Measurements from ENCODE around the gene FAM50A. TPM values are rescaled to one million over a fixed set of nuclear protein-coding genes. Genes with fewer than 3 reads are reported as not detected.

The FAM50A gene
- total and polyA plus RNA-seq, 4 donors: 23.4 to 202 (median 90.4) TPM

- Histone ChIP-seq H3K4me1 (ENCODE audit: control insufficient read depth in 5 of 5, insufficient read depth in 5 of 5, low read length in 5 of 5) (no peaks in the 10 kb centered on the region), H3K27ac (ENCODE audit: low read depth in 1 of 2, low read length in 1 of 2) (no peak overlapping the region), H3K9ac (ENCODE audit: insufficient read depth in 1 of 2, low read length in 2 of 2) (no peak overlapping the region), H3K9me3 (ENCODE audit: control insufficient read depth in 4 of 4, insufficient read depth in 3 of 4, low read length in 3 of 4) (peaks cover 0 to 7% (median 0%) of the 10 kb centered on the region in 4 donors), H3K4me3 (no peak overlapping the region), H3K36me3 (ENCODE audit: control insufficient read depth in 4 of 4, insufficient read depth in 4 of 4, low read length in 4 of 4) (peaks cover 2 to 37% (median 6%) of the 10 kb centered on the region in 4 donors), H3K27me3 (ENCODE audit: control insufficient read depth in 3 of 3, insufficient read depth in 3 of 3, low read length in 2 of 3) (no peaks in the 10 kb centered on the region)
- ATAC-seq (ENCODE audit: insufficient read depth, low FRiP score) (no peak), DNase-seq (no peak)
- WGBS, 2 donors: 90 to 96% methylated on average over 15 to 23 of the region's 23 CpGs
- no peak for TF ChIP-seq CTCF (IDR thresholded peaks at IDR 0.05; ENCODE audit: control extremely low read depth, extremely low read depth)
Measured at GRCh38 chrX:154470914-154471568, 27.1 kb downstream of the FAM50A start.

GRCh38 chrX:154471839-154472684 is 28.1 kb downstream of the FAM50A start:
- 86 to 92% methylated on average over 22 to 23 of the region's 23 CpGs for WGBS, 2 donors

DNA sequence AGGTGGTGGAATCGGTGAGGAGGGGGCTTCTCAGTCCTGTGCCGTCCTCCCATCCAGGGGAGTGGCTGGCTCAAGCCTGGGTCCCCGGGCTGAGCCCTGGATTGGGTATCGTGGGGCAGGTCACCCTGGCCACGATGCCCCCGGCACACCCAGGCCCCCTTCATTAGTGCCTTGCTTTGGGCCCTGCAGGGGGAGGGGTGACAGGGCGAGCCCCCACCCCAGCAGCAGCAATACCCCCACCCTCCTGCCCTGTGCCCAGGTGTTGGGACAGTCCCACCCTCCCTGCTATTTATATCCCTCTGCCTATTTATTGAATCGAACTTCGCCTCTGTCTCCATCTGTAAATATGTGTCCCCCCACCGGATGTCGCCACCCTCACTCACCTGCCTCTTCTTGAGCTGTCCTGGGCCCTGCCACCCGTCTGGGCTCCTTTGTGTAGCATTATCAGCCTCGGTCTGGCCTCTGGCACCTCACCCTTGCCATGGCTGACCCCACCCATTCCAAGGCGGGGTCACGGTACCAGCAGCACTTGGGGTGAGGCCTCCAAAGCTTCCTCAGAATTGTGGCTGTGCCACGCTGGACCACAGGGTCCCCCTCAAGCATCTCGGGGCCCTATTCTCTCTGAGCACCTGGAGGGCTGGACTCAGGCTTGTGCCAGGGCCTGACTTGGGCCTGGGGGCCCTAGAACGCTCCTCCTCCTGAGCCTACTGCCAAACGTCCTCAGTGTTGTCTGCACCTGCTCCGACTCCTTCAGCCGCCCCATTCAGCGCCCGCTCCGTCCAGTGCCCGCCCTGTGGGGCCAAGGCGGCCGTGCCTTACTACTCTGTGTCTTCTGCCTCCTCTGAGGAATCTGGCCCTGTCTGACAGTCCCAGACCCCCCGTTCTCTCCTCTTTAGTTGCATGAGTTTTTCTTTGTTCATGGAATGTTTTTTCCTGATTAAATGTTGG is 29.0 kb downstream of the FAM50A start:
- Histone ChIP-seq H3K4me1 (ENCODE audit: control insufficient read depth in 5 of 5, insufficient read depth in 5 of 5, low read length in 5 of 5) (no peaks in the 10 kb centered on the region), H3K9me3 (ENCODE audit: control insufficient read depth in 4 of 4, insufficient read depth in 3 of 4, low read length in 3 of 4) (peaks cover 0 to 5% (median 0%) of the 10 kb centered on the region in 4 donors), H3K27ac (ENCODE audit: low read depth in 1 of 2, low read length in 1 of 2) (no peak overlapping the region), H3K27me3 (ENCODE audit: control insufficient read depth in 3 of 3, insufficient read depth in 3 of 3, low read length in 2 of 3) (no peaks in the 10 kb centered on the region), H3K4me3 (no peak overlapping the region), H3K9ac (ENCODE audit: insufficient read depth in 1 of 2, low read length in 2 of 2) (no peak overlapping the region), H3K36me3 (ENCODE audit: control insufficient read depth in 4 of 4, insufficient read depth in 4 of 4, low read length in 4 of 4) (peaks cover 2 to 26% (median 6%) of the 10 kb centered on the region in 4 donors)
- 78 to 86% methylated on average over 21 to 28 of the region's 28 CpGs for whole genome bisulfite sequencing, 2 donors
- no peak for DNase-seq
- no peak for ATAC-seq (ENCODE audit: insufficient read depth, low FRiP score)
- no peak for TF ChIP-seq CTCF (IDR thresholded peaks at IDR 0.05; ENCODE audit: control extremely low read depth, extremely low read depth)

More at GRCh38 chrX:154471839-154472684, 28.1 kb downstream of the FAM50A start:
- H3K4me3 ChIP-seq: no peak overlapping the region
- ATAC-seq (ENCODE audit: insufficient read depth, low FRiP score) (no peak), DNase-seq (no peak)
- H3K27me3 ChIP-seq (ENCODE audit: control insufficient read depth in 3 of 3, insufficient read depth in 3 of 3, low read length in 2 of 3): no peaks in the 10 kb centered on the region
- H3K27ac ChIP-seq (ENCODE audit: low read depth in 1 of 2, low read length in 1 of 2): no peak overlapping the region
- no peaks in the 10 kb centered on the region for H3K4me1 ChIP-seq (ENCODE audit: control insufficient read depth in 5 of 5, insufficient read depth in 5 of 5, low read length in 5 of 5)
- no peak for TF ChIP-seq CTCF (IDR thresholded peaks at IDR 0.05; ENCODE audit: control extremely low read depth, extremely low read depth)
- peaks cover 2 to 31% (median 6%) of the 10 kb centered on the region in 4 donors for H3K36me3 ChIP-seq (ENCODE audit: control insufficient read depth in 4 of 4, insufficient read depth in 4 of 4, low read length in 4 of 4)
- H3K9ac ChIP-seq (ENCODE audit: insufficient read depth in 1 of 2, low read length in 2 of 2): no peak overlapping the region
- H3K9me3 ChIP-seq (ENCODE audit: control insufficient read depth in 4 of 4, insufficient read depth in 3 of 4, low read length in 3 of 4): peaks cover 0 to 7% (median 0%) of the 10 kb centered on the region in 4 donors

Data from lung (tissue), 12 donors.